Prostate gland (tissue), 2 donors: ENCODE measurements around the gene HSF2. TPM values are rescaled to one million over a fixed set of nuclear protein-coding genes. Genes with fewer than 3 reads are reported as not detected.

Experiments used
- DNase-seq: peaks from one replicate; pipeline ENCODE4 v3.0.0-alpha.2; 2019; ENCODE audit warnings: low spot score
- H3K27ac ChIP-seq, 2 donors: fragments of 200-600 bp; sonication (generic); 2 replicates each; pipeline ENCODE4 v1.5.1; 2017 to 2019
- H3K27me3 ChIP-seq: fragments of 200-600 bp; sonication (generic); replicated peaks from 2 replicates; pipeline ENCODE4 v1.5.1; 2019; ENCODE audit not compliant: insufficient read depth
- H3K36me3 ChIP-seq, 2 donors: fragments of 200-600 bp; sonication (generic); 1 replicate in 1 of 2; 2 replicates in 1 of 2; pipeline versions ENCODE4 v1.5.1 to v1.8.1; 2017 to 2019
- H3K4me1 ChIP-seq: fragments of 200-600 bp; sonication (generic); replicated peaks from 2 replicates; pipeline ENCODE4 v1.5.1; 2019
- H3K4me3 ChIP-seq, 2 donors: fragments of 200-600 bp; sonication (generic); 2 replicates each; pipeline ENCODE4 v1.5.1; 2017 to 2019
- H3K9me3 ChIP-seq: fragments of 200-600 bp; sonication (generic); 2 replicates; pipeline ENCODE4 v1.5.1; 2017
- POLR2A ChIP-seq: fragments of 450-650 bp; IDR thresholded peaks from one replicate; pipeline ENCODE4 v1.6.1; 2016; ENCODE audit warnings: antibody characterized with exemption, mild to moderate bottlenecking
- POLR2AphosphoS5 ChIP-seq: sonication (generic); formaldehyde crosslinking; IDR thresholded peaks from one replicate; pipeline ENCODE4 v1.6.1; 2017; ENCODE audit warnings: antibody characterized with exemption
- WGBS: methylation state at CpG from one replicate; pipeline ENCODE4 v1.1.5; 2018; 5-methylcytosine and 5-hydroxymethylcytosine counted together
- intact Hi-C: fragments of 100-400 bp; cut with DNase I; formaldehyde crosslinking; loops from one replicate; pipeline ENCODE4 v1.14.2; 2022
- total RNA-seq, 2 donors: library from RNA; depleted of rRNA; stranded (reverse); fragments of >200 nt; gene quantifications; one replicate each; pipeline ENCODE4 v1.1.0, GENCODE V29; 2016
- TF ChIP-seq, protein P1 (sequence below), 4 experiments: fragments of 200-600 bp in 2 of 4; fragments of 450-650 bp in 2 of 4; sonication (generic) in 2 of 4; IDR thresholded peaks; 1 replicate in 3 of 4; 2 replicates in 1 of 4; pipeline ENCODE4 v1.5.1; 2016 to 2019; ENCODE audit warnings: antibody characterized with exemption in 4 of 4, mild to moderate bottlenecking in 2 of 4, moderate library complexity in 2 of 4

The HSF2 gene
- total RNA-seq, 2 donors from 2014 or later: 13.8 to 59.5 TPM

GRCh38 chr6:122363769-122364483 is 35.5 kb upstream of the HSF2 start:
- no peak for TF ChIP-seq POLR2AphosphoS5
- TF ChIP-seq, protein P1, sequence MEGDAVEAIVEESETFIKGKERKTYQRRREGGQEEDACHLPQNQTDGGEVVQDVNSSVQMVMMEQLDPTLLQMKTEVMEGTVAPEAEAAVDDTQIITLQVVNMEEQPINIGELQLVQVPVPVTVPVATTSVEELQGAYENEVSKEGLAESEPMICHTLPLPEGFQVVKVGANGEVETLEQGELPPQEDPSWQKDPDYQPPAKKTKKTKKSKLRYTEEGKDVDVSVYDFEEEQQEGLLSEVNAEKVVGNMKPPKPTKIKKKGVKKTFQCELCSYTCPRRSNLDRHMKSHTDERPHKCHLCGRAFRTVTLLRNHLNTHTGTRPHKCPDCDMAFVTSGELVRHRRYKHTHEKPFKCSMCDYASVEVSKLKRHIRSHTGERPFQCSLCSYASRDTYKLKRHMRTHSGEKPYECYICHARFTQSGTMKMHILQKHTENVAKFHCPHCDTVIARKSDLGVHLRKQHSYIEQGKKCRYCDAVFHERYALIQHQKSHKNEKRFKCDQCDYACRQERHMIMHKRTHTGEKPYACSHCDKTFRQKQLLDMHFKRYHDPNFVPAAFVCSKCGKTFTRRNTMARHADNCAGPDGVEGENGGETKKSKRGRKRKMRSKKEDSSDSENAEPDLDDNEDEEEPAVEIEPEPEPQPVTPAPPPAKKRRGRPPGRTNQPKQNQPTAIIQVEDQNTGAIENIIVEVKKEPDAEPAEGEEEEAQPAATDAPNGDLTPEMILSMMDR (IDR thresholded peaks at IDR 0.05): no peak
- TF ChIP-seq POLR2A: no peak

GRCh38 chr6:122365775-122366403 is 33.6 kb upstream of the HSF2 start:
- Histone ChIP-seq H3K36me3 (no peaks in the 10 kb centered on the region), H3K9me3 (no peaks in the 10 kb centered on the region), H3K4me1 (no peaks in the 10 kb centered on the region), H3K27me3 (no peaks in the 10 kb centered on the region), H3K27ac (no peak overlapping the region), H3K4me3 (no peak overlapping the region)
- intact Hi-C loops: no loop called here
- 90% methylated on average over 8 of the region's 8 CpGs for WGBS
- DNase-seq: no peak
- TF ChIP-seq, protein P1 (IDR thresholded peaks at IDR 0.05): no peak
- TF ChIP-seq POLR2A (no peak), POLR2AphosphoS5 (no peak)

More at GRCh38 chr6:122363769-122364483, 35.5 kb upstream of the HSF2 start:
- H3K36me3 ChIP-seq: no peaks in the 10 kb centered on the region
- H3K9me3 ChIP-seq: no peaks in the 10 kb centered on the region
- no peak for DNase-seq
- no peak overlapping the region for H3K4me3 ChIP-seq
- no peaks in the 10 kb centered on the region for H3K4me1 ChIP-seq
- H3K27ac ChIP-seq: no peak overlapping the region
- H3K27me3 ChIP-seq: no peaks in the 10 kb centered on the region
- intact Hi-C loops: no loop called here
- 87% methylated on average over 6 of the region's 6 CpGs for WGBS

GRCh38 chr6:122367171-122367570 is 32.3 kb upstream of the HSF2 start:
- DNase-seq: no peak
- TF ChIP-seq, protein P1 (IDR thresholded peaks at IDR 0.05): no peak
- TF ChIP-seq POLR2AphosphoS5 (no peak), POLR2A (no peak)
- intact Hi-C loops: no loop called here

DNA sequence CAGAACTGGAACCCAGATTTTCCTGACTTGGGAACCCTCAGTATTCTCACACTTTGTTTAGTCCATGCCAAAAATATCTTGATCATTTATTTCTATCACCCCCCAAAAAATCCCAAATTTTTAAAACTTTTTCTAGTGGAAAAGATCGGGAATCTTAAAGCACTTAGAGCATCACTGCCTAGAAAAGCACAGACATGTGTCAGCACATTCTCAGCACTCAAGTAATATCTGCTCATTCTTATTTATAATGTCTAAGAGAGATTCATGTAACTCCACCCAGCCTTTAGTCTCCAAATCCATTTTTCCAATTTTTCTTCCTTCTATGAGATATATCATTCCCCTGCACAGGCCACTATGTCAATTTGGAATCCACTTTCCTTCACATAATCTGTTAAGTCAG is 29.9 kb upstream of the HSF2 start:
- no peak overlapping the region for H3K4me3 ChIP-seq
- no peaks in the 10 kb centered on the region for H3K36me3 ChIP-seq
- DNase-seq: no peak
- no peaks in the 10 kb centered on the region for H3K27me3 ChIP-seq
- no peaks in the 10 kb centered on the region for H3K4me1 ChIP-seq
- H3K27ac ChIP-seq: no peak overlapping the region
- TF ChIP-seq POLR2A (no peak), POLR2AphosphoS5 (no peak)
- TF ChIP-seq, protein P1 (IDR thresholded peaks at IDR 0.05): no peak
- 81% methylated on average over 1 of the region's 1 CpG for WGBS
- H3K9me3 ChIP-seq: no peaks in the 10 kb centered on the region
- intact Hi-C loops: no loop called here

More at GRCh38 chr6:122367171-122367570, 32.3 kb upstream of the HSF2 start:
- Histone ChIP-seq H3K4me3 (no peak overlapping the region), H3K27me3 (no peaks in the 10 kb centered on the region), H3K27ac (no peak overlapping the region), H3K9me3 (no peaks in the 10 kb centered on the region), H3K36me3 (no peaks in the 10 kb centered on the region), H3K4me1 (no peaks in the 10 kb centered on the region)
- WGBS: 57% methylated on average over 1 of the region's 1 CpG

DNA sequence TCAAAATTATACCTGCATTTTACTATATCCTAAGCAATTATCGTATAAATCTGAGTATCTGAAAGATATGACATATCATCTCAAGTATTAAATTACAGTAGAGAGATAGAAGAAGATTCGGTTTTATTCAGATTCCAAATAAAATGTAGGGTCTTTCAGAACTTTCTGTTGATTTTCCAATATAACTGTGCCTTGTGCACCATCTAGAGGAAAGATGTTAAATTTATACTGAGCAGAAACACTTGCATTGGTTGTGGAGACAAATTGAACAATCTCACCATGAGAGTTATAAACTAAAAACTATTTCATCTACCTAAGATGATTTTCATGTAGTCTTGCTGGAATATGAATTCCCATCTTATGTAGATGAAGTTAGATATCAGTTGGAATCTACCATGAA is 26.8 kb upstream of the HSF2 start:
- no peaks in the 10 kb centered on the region for H3K4me1 ChIP-seq
- no peak overlapping the region for H3K4me3 ChIP-seq
- no peaks in the 10 kb centered on the region for H3K36me3 ChIP-seq
- H3K27me3 ChIP-seq: no peaks in the 10 kb centered on the region
- intact Hi-C loops: no loop called here
- 26% methylated on average over 2 of the region's 2 CpGs for WGBS
- no peak for TF ChIP-seq POLR2A
- TF ChIP-seq POLR2AphosphoS5: no peak
- TF ChIP-seq, protein P1 (IDR thresholded peaks at IDR 0.05): no peak
- H3K27ac ChIP-seq: no peak overlapping the region
- H3K9me3 ChIP-seq: no peaks in the 10 kb centered on the region
- no peak for DNase-seq
